ENCODE measurements around the gene C1orf56. TPM values are rescaled to one million over a fixed set of nuclear protein-coding genes. Genes with fewer than 3 reads are reported as not detected.
A peak's percentile ranks its signal among the peaks of the same experiment; 100 is the strongest.

The C1orf56 gene
- total and polyA plus RNA-seq, 2 of the 13 experiments (the other 11 are each of a cell fraction or from before 2014, with no cell fraction given), result 1.5 to 3.2 TPM

DNA sequence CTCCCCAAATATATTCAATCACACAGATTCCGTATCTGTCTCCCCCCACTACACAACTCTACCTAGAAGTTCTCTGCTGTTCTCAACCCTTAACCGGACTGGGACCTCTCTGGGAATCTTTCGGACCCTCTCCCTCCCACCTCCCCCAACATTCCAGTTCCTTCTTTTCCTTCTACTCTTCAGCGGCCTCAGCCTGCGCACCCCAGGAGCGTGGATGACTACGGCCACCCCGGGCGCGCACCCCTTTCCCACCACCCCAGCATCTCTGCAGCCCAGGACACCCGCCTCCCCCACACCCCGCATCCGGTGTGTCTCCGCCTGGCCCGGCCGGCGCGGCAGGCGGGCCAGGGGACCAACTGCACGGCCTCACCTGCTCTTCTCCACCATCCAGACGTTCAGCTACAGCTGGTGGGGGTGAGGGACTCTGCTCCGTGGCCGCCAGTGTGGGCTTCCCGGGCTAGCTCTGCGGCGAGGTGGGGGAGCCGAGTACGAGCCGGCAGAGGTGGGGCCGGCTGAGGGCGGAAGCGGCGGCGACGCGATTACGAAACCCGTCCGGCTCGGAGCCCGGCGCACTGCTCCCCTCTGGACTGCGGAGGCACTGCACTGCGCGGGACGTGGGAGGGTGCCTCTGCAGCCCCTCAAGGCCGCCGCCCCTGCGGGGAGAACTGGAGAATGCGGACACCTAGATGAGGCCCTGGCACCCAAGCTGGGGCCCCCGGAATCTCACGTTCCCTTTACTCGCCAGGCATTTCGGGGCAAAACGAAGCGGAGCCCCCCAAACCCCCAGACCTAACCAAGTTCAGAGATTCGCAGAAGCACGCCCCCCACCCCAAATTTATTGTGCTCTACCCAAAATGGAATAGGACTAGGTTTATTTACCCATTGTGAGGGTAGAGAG lies 11.8 kb downstream of the C1orf56 start, which contains the start of gene CDC42SE1:
CDC42SE1 (minus strand) TSS at position 514 of the 898 bp plus-strand sequence. CDS start 3,892 bp downstream, outside the sequence.
- intact Hi-C loops (cut with micrococcal nuclease; ENCODE audit: unreplicated experiment), result loop anchor here (2.0 kb wide), 1 partner anchor 47 kb away; no protein-coding TSS in a partner anchor
- Histone ChIP-seq H3K9ac (ENCODE audit: insufficient read depth, low read depth, low read length) (peak within 1 kb of the TSS; percentile 82), H3K9me3 (ENCODE audit: low read length) (no peaks in the 10 kb centered on the region), H3K79me2 (ENCODE audit: insufficient read depth, low read length) (peaks cover 19% of the 10 kb centered on the region), H3K4me1 (ENCODE audit: insufficient read depth, low read length) (peaks cover 50% of the 10 kb centered on the region), H4K20me1 (ENCODE audit: insufficient read depth, low read length) (no peaks in the 10 kb centered on the region), H3K27me3 (ENCODE audit: control insufficient read depth in 1 of 2, insufficient read depth in 2 of 2, low read length in 2 of 2) (0 out of 5 replicates have a peak, but pooled peaks cover 0 to 3% of the 10 kb centered on the region in 2 experiments), H3K27ac (ENCODE audit: extremely low read length, insufficient read depth, low read length) (peak within 1 kb of the TSS; percentile 56), H2AFZ (ENCODE audit: low read length) (peak within 1 kb of the TSS; percentile 35), H3K36me3 (replicated peaks in 1 of 2; ENCODE audit: control insufficient read depth in 1 of 2, insufficient read depth in 2 of 2, low read length in 2 of 2) (peaks cover 10 to 22% of the 10 kb centered on the region in 2 experiments), H3K4me3 (replicated peaks in 1 of 3; ENCODE audit: insufficient read depth in 1 of 3, low read depth in 2 of 3, low read length in 3 of 3) (peak within 1 kb of the TSS; percentile 83 to 96 (median 88)), H3K4me2 (ENCODE audit: low read depth, low read length) (peak within 1 kb of the TSS; percentile 74)
- no peak for FAIRE-seq
- peak; percentile 96 for ATAC-seq
- in situ Hi-C loops (cut with HindIII; ENCODE audit: extremely low pct_ligation_motif_present, low pct_unique_long_range_greater_than_20kb), result no loop called here
- peak; percentile 67 for DNase-seq (ENCODE audit: low spot score)
- ChIA-PET CTCF (ENCODE audit: low intra/inter-chr PET ratio, low total read pairs) (interaction anchor here (0.7 kb wide), 1 partner anchor 80 kb away, joined by 3 read pairs; no protein-coding TSS in a partner anchor), POLR2A (interaction anchor here (1.2 to 3.6 kb wide), 4 partner anchors 10 to 46 kb away, joined by 3 to 23 read pairs (median 5); partner anchors contain the start of gene C1orf56)
- WGBS (ENCODE audit: low lambda C conversion rate), result under 1% methylated on average over 26 of the region's 58 CpGs
- no TSS peak for BruUV-seq (replicated peaks)
- TF ChIP-seq, protein P1, sequence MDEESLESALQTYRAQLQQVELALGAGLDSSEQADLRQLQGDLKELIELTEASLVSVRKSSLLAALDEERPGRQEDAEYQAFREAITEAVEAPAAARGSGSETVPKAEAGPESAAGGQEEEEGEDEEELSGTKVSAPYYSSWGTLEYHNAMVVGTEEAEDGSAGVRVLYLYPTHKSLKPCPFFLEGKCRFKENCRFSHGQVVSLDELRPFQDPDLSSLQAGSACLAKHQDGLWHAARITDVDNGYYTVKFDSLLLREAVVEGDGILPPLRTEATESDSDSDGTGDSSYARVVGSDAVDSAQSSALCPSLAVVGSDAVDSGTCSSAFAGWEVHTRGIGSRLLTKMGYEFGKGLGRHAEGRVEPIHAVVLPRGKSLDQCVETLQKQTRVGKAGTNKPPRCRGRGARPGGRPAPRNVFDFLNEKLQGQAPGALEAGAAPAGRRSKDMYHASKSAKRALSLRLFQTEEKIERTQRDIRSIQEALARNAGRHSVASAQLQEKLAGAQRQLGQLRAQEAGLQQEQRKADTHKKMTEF (CRISPR knock-in tag; IDR thresholded peaks at IDR 0.05), result peak; percentile 93
- TF ChIP-seq MED8 (CRISPR knock-in tag; IDR thresholded peaks at IDR 0.05; ENCODE audit: insufficient replicate concordance), result peak; percentile 56
- peak; percentile 58 for TF ChIP-seq RARA (CRISPR knock-in tag; IDR thresholded peaks at IDR 0.05)
- TF ChIP-seq, protein P2, sequence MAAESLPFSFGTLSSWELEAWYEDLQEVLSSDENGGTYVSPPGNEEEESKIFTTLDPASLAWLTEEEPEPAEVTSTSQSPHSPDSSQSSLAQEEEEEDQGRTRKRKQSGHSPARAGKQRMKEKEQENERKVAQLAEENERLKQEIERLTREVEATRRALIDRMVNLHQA (CRISPR knock-in tag; IDR thresholded peaks at IDR 0.05), result no peak
- TF ChIP-seq, protein P3, sequence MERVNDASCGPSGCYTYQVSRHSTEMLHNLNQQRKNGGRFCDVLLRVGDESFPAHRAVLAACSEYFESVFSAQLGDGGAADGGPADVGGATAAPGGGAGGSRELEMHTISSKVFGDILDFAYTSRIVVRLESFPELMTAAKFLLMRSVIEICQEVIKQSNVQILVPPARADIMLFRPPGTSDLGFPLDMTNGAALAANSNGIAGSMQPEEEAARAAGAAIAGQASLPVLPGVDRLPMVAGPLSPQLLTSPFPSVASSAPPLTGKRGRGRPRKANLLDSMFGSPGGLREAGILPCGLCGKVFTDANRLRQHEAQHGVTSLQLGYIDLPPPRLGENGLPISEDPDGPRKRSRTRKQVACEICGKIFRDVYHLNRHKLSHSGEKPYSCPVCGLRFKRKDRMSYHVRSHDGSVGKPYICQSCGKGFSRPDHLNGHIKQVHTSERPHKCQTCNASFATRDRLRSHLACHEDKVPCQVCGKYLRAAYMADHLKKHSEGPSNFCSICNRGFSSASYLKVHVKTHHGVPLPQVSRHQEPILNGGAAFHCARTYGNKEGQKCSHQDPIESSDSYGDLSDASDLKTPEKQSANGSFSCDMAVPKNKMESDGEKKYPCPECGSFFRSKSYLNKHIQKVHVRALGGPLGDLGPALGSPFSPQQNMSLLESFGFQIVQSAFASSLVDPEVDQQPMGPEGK (CRISPR knock-in tag; IDR thresholded peaks at IDR 0.05), result peak; percentile 87
- TF ChIP-seq, protein P4, sequence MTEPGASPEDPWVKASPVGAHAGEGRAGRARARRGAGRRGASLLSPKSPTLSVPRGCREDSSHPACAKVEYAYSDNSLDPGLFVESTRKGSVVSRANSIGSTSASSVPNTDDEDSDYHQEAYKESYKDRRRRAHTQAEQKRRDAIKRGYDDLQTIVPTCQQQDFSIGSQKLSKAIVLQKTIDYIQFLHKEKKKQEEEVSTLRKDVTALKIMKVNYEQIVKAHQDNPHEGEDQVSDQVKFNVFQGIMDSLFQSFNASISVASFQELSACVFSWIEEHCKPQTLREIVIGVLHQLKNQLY (CRISPR knock-in tag; IDR thresholded peaks at IDR 0.05), result no peak
- TF ChIP-seq, protein P5, sequence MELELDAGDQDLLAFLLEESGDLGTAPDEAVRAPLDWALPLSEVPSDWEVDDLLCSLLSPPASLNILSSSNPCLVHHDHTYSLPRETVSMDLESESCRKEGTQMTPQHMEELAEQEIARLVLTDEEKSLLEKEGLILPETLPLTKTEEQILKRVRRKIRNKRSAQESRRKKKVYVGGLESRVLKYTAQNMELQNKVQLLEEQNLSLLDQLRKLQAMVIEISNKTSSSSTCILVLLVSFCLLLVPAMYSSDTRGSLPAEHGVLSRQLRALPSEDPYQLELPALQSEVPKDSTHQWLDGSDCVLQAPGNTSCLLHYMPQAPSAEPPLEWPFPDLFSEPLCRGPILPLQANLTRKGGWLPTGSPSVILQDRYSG (CRISPR knock-in tag; IDR thresholded peaks at IDR 0.05), result no peak
- TF ChIP-seq ZFP90 (CRISPR knock-in tag; IDR thresholded peaks at IDR 0.05; ENCODE audit: borderline replicate concordance), result no peak; the same call in 1 of the 2 replicates
- TF ChIP-seq ARNTL (CRISPR knock-in tag; IDR thresholded peaks at IDR 0.05), result 0 out of 2 replicates have a peak, but pooled peaks have one; percentile 55
- TF ChIP-seq PAWR (CRISPR knock-in tag; IDR thresholded peaks at IDR 0.05; ENCODE audit: borderline replicate concordance), result no peak
- peak; percentile 22; the same call in 1 of the 2 replicates for TF ChIP-seq ZNF547 (CRISPR knock-in tag; IDR thresholded peaks at IDR 0.05)
- no peak for TF ChIP-seq SNAI1 (CRISPR knock-in tag; IDR thresholded peaks at IDR 0.05; ENCODE audit: borderline replicate concordance)
- peak; percentile 68 for TF ChIP-seq GATAD2A (CRISPR knock-in tag; IDR thresholded peaks at IDR 0.05)
- TF ChIP-seq SP5 (CRISPR knock-in tag; IDR thresholded peaks at IDR 0.05; ENCODE audit: borderline replicate concordance, low read depth), result peak; percentile 59
- TF ChIP-seq, protein P6, sequence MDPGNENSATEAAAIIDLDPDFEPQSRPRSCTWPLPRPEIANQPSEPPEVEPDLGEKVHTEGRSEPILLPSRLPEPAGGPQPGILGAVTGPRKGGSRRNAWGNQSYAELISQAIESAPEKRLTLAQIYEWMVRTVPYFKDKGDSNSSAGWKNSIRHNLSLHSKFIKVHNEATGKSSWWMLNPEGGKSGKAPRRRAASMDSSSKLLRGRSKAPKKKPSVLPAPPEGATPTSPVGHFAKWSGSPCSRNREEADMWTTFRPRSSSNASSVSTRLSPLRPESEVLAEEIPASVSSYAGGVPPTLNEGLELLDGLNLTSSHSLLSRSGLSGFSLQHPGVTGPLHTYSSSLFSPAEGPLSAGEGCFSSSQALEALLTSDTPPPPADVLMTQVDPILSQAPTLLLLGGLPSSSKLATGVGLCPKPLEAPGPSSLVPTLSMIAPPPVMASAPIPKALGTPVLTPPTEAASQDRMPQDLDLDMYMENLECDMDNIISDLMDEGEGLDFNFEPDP (CRISPR knock-in tag; conservative IDR thresholded peaks at IDR 0.05), result no peak
- no peak for TF ChIP-seq ZNF552 (CRISPR knock-in tag; IDR thresholded peaks at IDR 0.05; ENCODE audit: borderline replicate concordance)
